ENCODE measurements around the gene PDE3B.
"Not testable (repeated sequence)": the region's sequence is repeated elsewhere in the genome, so short reads cannot be mapped to it uniquely, and the experiment has no call there.

PDE3B gene

GRCh38 chr11:14642453-14642852, 1.2 kb upstream of the PDE3B start:
- DNase-seq: no peak

- DNase-seq: no peak
These were observed 519 bp upstream of the PDE3B start for GRCh38 chr11:14642873-14643696.

- DNase-seq: peak; percentile 42 to 69
These were observed 816 bp downstream of the PDE3B start for GRCh38 chr11:14644226-14645014.

- DNase-seq: peak; percentile 12 to 57
These were observed 1.7 kb downstream of the PDE3B start for GRCh38 chr11:14645015-14645912.

GRCh38 chr11:14645985-14646900, 2.6 kb downstream of the PDE3B start:
- DNase-seq: peak in 1 of 2 experiments; percentile 13

- DNase-seq: no peak
These were observed 6.5 kb downstream of the PDE3B start for GRCh38 chr11:14650064-14650463.

- no peak for DNase-seq
These were observed 9.5 kb downstream of the PDE3B start for GRCh38 chr11:14653090-14653489.

GRCh38 chr11:14655435-14655834, 11.8 kb downstream of the PDE3B start:
- DNase-seq: no peak

GRCh38 chr11:14656536-14657457, 13.2 kb downstream of the PDE3B start:
- no peak for DNase-seq

- DNase-seq: no peak
These were observed 14.2 kb downstream of the PDE3B start for GRCh38 chr11:14657841-14658240.

- DNase-seq: not testable (repeated sequence)
These were observed 21.3 kb downstream of the PDE3B start for GRCh38 chr11:14664926-14665325.

- not testable (repeated sequence) for DNase-seq
These were observed 23.7 kb downstream of the PDE3B start for GRCh38 chr11:14667329-14667728.

- no peak for DNase-seq
These were observed 25.2 kb downstream of the PDE3B start for GRCh38 chr11:14668731-14669301.

GRCh38 chr11:14669499-14669898, 25.9 kb downstream of the PDE3B start:
- no peak for DNase-seq

GRCh38 chr11:14669958-14670357, 26.4 kb downstream of the PDE3B start:
- no peak for DNase-seq

GRCh38 chr11:14672635-14673034, 29.0 kb downstream of the PDE3B start:
- DNase-seq: no peak

- DNase-seq: no peak
These were observed 29.8 kb downstream of the PDE3B start for GRCh38 chr11:14673421-14673820.

- no peak for DNase-seq
These were observed 30.3 kb downstream of the PDE3B start for GRCh38 chr11:14673824-14674405.

GRCh38 chr11:14676068-14676467, 32.5 kb downstream of the PDE3B start:
- DNase-seq: no peak

GRCh38 chr11:14677146-14677545, 33.5 kb downstream of the PDE3B start:
- no peak for DNase-seq

Data from NCI-H187 (cell line).